HG03025 (cell line): ENCODE measurements around the gene EIF1.
"Not testable (repeated sequence)": the region's sequence is repeated elsewhere in the genome, so short reads cannot be mapped to it uniquely, and the experiment has no call there.

Source experiments
- ATAC-seq: cut with Tn5 transposase; IDR thresholded peaks from one replicate; pipeline ENCODE4 v1.9.1; 2021; ENCODE audit warnings: mild to moderate bottlenecking, moderate library complexity; ENCODE audit not compliant: unreplicated experiment, low FRiP score

EIF1 gene

DNA sequence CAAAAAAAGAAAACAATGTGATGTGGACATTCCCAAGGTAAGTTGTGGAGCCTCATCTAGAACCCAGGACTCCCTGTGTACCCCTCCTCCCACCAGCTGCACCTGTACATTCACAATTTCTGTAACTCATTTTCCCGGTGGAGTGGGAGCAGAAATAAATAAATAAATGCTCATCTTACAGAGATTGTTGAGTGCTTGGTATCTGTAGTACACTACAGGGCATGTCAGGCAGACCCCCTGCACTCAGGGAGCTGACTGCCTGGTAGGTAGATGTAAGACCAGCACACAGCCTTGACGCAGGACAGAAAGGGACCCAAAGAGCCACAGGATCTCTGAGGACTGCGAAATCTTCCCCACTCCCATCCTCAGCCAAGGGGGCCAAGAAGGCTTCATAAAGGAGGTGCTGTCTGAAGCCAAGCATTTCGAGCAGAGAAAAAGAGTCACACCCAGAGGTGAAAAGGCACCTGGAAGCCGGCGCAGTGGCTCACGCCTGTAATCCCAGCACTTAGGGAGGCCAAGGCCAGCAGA, 6.5 kb downstream of the EIF1 start:
- no peak for ATAC-seq

DNA sequence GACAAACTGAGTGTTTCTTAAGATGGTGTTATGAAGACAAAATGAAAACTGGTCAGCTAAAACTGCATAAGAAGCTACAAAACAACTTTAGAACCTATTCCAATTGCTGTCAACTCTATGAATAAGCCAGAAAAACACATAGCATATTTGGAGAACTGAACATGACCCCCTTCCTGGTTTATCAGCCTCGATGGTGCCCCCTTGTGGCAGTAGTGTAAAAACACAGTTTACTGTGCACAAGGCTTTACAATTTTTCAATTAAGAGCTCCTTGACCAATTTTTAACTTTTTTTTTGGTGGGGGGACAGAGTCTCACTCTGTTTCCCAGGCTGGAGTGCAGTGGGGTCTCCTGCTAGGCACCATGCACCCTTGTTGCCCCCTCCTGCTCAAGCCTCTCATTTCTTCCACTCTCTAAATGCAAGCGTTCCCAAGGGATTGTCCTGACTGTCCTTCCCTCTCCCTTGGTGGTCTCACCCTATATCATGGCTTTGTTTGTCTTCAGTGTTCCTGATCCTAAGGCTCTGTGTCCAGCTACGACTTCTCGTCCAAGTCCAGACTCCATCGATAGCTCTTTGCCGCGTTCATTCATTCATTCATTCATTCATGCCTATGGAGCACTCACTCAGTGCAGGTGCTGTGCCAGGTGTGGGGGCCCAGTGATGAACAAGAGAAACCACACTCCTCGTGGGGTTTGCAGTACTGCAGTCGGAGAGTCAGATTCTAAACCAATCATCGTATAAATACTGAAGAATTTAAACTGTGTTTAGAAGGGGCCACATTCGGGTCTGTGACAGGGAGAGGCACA, 7.5 kb downstream of the EIF1 start:
- no peak for ATAC-seq

DNA sequence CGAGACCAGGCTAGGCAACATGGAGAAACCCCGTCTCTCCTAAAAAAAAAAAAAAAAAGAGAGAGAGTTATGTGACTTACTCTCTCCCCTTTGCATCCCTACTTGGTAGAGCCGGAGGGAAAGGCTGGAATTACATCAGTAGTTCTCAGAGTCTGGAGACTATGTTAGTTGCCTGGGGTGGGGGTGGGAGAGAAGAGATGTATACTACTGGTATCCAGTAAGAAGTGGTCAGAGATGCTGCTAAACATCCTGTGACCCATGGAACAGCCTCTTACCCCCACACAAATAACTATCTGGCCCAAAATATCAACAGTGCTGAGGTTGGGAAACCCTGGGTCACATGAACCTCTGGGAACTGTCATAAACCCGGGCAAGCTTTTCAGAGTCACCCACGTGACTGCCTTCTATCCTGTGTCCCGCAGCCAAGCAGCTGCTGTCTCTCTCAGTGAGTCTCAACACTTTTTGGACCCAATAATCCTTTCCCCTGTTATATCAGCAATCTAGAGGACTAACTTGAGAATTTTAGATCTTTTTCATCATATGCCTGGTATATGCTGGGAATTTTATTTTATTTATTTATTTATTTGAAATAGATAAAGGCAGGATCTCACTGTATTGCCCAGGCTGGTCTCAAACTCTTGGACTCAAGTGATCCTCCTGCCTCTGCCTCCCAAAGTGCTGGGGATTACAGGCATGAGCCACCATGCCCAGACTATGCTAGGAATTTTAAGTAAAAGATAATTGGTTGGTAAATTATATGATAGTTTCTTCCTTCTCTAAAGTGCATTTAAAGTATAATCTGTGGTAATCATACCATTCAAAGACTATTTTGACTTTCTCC, 8.7 kb downstream of the EIF1 start:
- ATAC-seq = no peak

GRCh38 chr17:41700843-41701242, 12.2 kb downstream of the EIF1 start:
- not testable (repeated sequence) for ATAC-seq

GRCh38 chr17:41702712-41703111, 14.0 kb downstream of the EIF1 start:
- ATAC-seq = no peak

GRCh38 chr17:41705271-41705991, 16.7 kb downstream of the EIF1 start:
- no peak for ATAC-seq

DNA sequence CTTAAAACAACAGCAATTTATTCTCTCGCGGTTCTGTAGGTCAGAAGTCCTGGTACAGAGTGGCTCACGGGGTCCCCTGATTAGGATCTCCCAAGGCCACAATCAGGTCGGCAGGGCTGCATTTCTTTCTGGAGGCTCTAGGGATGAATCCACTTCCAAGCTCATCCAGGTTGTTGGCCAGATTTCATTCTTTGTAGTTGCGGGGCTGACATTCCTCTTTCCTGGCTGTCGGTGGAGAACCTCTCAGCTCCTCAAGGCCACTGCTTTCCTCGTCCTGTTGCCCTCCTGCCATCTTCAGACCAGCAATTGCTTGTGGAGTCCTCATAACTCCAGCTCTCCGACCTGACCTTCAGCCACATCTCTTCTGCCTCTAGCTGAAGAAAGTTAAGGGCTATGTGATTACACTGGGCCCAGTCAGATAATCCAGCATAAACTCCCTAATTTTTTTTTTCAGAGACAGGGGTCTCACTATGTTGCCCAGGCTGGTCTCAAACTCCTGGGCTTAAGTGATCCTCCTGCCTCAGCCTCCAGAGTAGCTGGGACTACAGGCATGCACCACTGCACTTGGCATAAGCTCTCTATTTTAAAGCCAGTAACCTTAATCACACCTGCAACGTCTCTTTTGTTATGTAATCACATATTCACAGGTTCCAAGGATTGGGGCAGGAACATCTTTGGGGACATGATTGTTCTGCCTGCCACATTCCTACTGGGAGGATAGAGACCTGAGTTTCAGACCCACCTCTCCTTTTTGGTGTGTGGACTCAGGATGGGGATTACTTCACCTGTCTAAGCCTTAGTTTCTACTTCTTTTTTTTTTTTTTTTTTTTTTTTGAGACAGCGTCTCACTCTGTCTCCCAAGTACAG, 19.4 kb downstream of the EIF1 start:
- no peak for ATAC-seq

GRCh38 chr17:41710472-41711090, 21.9 kb downstream of the EIF1 start:
- no peak for ATAC-seq

GRCh38 chr17:41711669-41712400, 23.1 kb downstream of the EIF1 start, which contains the start of gene GAST:
Gene GAST, plus strand, starts transcription at chr17:41712331. Its CDS starts 3,106 bp downstream, at chr17:41715437.
- ATAC-seq = no peak

GRCh38 chr17:41717408-41718286, 29.0 kb downstream of the EIF1 start:
- no peak for ATAC-seq

DNA sequence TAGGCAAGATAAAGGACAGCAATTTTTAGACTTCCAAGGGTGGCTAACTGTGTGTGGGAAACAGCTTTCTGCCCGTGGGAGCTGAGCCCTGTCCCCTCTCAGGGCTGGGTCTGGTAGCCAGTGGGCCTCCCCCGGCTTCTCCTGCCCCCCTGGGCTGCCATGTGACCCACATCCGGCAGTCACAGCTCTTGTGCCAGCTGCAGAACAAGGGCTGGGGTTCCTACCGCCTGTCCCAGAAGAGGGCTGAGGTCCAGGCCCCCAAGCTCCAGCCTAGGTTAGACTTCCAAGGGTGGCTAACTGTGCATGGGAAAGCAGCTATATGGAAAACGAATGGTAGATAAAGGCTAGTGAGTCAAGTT, 29.6 kb downstream of the EIF1 start:
- ATAC-seq = no peak

GRCh38 chr17:41722231-41722630, 33.5 kb downstream of the EIF1 start:
- no peak for ATAC-seq

DNA sequence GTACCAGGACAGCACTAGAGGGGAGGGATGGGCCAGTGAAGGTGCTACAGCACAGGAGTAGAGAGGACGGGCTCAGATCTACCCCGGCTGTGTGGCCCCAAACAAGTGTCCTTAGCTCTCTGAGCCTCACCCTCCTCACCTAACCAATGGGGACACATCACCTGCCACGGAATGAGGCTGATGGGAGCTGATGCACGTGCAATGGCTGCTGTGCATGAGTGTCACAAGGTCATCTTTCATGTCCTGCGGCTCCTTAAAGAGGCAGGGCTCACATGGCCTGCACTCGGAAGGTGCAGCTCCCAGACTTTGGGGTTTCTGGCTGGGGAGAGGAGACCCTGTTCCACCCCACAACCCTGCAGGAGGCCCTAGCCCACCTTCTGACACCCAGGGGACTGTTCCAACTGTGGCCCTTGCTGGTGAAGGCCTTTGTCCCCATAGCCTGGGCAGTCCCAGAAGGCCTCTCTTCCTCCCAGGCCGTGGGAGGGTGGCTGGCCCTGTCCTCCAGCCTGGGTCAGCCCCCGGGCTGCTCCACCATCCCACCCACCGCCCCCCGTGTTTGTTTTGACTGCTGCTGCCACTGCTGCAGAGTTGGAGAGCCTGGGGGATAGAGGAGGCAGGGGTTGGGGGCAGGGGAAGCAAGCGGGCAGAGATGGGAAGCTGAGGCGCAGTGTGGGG, 35.3 kb downstream of the EIF1 start:
- no peak for ATAC-seq

DNA sequence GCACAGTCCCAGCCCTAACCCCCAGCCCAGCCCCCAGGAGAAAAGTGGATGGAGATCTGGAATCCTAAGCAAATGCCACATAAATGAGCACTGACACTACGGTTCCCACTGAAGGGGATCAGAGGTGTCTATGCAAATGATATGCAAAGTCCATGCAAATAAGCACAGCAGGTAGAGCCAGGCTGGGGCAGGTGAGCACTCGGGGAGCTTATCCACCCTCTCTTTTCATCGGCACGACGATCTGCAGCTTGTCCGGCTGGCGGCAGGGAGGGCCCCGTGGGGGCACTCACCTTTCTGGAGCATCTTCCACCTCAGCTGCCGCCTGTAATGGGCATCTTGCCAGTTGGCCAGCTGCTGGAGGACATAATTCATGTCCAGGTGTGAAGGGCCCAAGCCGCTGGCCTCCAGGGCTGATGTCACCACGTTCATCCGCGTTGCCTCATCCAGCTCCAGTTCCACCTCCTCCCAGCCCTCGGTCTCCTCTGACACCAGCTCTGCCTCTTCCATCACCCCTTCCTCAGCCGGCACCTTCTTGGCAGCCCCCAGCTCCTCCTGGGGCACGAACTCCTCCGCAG, 35.9 kb downstream of the EIF1 start:
- no peak for ATAC-seq

DNA sequence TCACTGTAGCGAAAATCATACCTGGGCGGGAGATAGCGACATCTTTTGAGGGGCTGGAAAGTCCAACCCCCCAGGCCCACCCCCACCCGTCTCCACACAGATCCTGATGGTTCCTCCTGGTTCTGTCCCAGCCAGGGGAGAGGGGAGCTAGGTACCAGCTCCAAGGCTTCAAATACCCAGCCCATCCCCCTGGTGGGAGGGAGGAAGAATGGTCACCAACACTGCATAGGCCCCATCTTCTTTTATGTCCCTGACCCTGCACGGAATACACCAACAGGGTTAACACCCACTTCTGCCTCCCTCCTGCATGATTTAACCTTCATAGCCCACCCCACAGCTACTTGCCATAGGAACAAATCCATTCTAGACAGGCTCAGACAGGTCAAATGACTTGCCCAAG, 36.4 kb downstream of the EIF1 start:
- ATAC-seq = no peak

DNA sequence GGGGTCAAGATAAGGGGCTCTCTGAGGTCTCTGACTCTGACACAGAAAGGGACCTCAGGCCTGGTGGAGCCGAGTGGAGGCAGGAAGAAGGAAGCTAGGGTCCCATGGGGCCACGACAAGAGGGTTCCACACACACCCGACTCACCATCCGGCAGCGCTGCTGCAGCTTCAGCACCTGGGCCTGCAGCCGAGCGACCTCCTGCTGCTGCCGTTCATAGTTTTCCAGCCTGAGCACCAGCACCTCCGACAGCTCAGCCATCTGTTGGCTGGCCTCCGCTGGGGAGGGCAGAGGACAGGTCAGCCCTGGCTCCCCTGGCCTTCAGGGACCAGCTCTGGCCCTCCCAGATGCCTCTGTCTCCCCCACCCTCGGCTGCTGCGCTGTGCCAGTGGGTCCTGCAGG, 39.4 kb downstream of the EIF1 start:
- no peak for ATAC-seq

GRCh38 chr17:41730479-41730878, 41.8 kb downstream of the EIF1 start:
- ATAC-seq = no peak
